ENCODE data around the gene ANLN.

Gene ANLN

DNA sequence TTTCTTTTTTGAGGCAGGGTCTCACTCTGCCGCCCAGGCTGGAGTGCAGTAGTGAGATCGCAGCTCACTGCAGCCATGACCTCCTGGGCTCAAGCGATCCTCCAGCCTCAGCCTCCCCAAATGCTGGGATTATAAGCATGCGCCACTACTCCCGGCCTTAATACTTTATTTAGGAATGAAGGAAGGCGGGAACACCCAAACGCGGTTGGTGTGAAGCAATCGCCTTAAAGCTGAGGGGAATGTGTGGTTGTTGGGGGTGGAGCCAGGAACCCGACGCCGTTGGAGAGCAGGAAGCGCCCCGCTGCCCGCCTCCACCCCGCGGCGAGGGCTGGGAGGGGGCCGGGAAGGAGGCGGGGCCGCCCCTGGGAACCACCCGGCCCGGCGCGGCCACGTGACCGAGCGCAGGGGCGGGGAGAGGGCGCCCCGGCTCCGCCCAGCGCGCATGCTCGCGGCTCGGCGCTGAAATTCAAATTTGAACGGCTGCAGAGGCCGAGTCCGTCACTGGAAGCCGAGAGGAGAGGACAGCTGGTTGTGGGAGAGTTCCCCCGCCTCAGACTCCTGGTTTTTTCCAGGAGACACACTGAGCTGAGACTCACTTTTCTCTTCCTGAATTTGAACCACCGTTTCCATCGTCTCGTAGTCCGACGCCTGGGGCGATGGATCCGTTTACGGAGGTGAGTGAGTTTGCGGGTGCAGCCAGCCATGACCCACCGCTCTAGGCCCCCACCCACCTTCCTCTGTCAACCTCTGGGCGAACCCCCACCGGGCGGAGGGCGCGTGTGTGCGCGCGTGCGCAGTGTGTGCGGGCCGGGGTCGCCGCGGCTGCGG is at the start of gene ANLN (continued):
- TF ChIP-seq, protein P1, sequence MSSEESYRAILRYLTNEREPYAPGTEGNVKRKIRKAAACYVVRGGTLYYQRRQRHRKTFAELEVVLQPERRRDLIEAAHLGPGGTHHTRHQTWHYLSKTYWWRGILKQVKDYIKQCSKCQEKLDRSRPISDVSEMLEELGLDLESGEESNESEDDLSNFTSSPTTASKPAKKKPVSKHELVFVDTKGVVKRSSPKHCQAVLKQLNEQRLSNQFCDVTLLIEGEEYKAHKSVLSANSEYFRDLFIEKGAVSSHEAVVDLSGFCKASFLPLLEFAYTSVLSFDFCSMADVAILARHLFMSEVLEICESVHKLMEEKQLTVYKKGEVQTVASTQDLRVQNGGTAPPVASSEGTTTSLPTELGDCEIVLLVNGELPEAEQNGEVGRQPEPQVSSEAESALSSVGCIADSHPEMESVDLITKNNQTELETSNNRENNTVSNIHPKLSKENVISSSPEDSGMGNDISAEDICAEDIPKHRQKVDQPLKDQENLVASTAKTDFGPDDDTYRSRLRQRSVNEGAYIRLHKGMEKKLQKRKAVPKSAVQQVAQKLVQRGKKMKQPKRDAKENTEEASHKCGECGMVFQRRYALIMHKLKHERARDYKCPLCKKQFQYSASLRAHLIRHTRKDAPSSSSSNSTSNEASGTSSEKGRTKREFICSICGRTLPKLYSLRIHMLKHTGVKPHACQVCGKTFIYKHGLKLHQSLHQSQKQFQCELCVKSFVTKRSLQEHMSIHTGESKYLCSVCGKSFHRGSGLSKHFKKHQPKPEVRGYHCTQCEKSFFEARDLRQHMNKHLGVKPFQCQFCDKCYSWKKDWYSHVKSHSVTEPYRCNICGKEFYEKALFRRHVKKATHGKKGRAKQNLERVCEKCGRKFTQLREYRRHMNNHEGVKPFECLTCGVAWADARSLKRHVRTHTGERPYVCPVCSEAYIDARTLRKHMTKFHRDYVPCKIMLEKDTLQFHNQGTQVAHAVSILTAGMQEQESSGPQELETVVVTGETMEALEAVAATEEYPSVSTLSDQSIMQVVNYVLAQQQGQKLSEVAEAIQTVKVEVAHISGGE (tag by site-specific recombination; conservative IDR thresholded peaks at IDR 0.05; ENCODE audit: low read depth), result no peak
- no peak for TF ChIP-seq ZNF600 (tag by site-specific recombination; IDR thresholded peaks at IDR 0.05)
- no peak for TF ChIP-seq ZNF146 (tag by site-specific recombination; IDR thresholded peaks at IDR 0.05)
- no peak for TF ChIP-seq ZNF211 (tag by site-specific recombination; IDR thresholded peaks at IDR 0.05; ENCODE audit: low read depth)
- peak; percentile 43; the same call in 1 of the 2 replicates for TF ChIP-seq ZNF629 (tag by site-specific recombination; IDR thresholded peaks at IDR 0.05)
- TF ChIP-seq ZNF76 (tag by site-specific recombination; IDR thresholded peaks at IDR 0.05; ENCODE audit: borderline replicate concordance, low read depth), result no peak
- no peak for TF ChIP-seq MZF1 (tag by site-specific recombination; IDR thresholded peaks at IDR 0.05; ENCODE audit: borderline replicate concordance)
- no peak for TF ChIP-seq ZNF223 (tag by site-specific recombination; IDR thresholded peaks at IDR 0.05)
- TF ChIP-seq ZNF521 (tag by site-specific recombination; IDR thresholded peaks at IDR 0.05), result no peak
- no peak for TF ChIP-seq ZNF555 (tag by site-specific recombination; conservative IDR thresholded peaks at IDR 0.05)
- TF ChIP-seq ZNF404 (tag by site-specific recombination; IDR thresholded peaks at IDR 0.05), result no peak
- TF ChIP-seq, protein P2, sequence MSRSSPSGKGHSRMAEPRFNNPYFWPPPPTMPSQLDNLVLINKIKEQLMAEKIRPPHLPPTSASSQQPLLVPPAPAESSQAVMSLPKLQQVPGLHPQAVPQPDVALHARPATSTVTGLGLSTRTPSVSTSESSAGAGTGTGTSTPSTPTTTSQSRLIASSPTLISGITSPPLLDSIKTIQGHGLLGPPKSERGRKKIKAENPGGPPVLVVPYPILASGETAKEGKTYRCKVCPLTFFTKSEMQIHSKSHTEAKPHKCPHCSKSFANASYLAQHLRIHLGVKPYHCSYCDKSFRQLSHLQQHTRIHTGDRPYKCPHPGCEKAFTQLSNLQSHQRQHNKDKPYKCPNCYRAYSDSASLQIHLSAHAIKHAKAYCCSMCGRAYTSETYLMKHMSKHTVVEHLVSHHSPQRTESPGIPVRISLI (tag by site-specific recombination; IDR thresholded peaks at IDR 0.05), result no peak
- TF ChIP-seq ZNF843 (tag by site-specific recombination; IDR thresholded peaks at IDR 0.05), result no peak; the same call in 1 of the 2 replicates
- no peak for TF ChIP-seq ZBTB17 (tag by site-specific recombination; IDR thresholded peaks at IDR 0.05)
- TF ChIP-seq ZNF561 (tag by site-specific recombination; IDR thresholded peaks at IDR 0.05; ENCODE audit: borderline replicate concordance), result no peak; the same call in 1 of the 2 replicates
- no peak for TF ChIP-seq OVOL3 (tag by site-specific recombination; IDR thresholded peaks at IDR 0.05)
- no peak for TF ChIP-seq ZNF354C (tag by site-specific recombination; IDR thresholded peaks at IDR 0.05; ENCODE audit: borderline replicate concordance, low read depth)
- TF ChIP-seq ZBTB48 (tag by site-specific recombination; IDR thresholded peaks at IDR 0.05), result no peak
- TF ChIP-seq, protein P3, sequence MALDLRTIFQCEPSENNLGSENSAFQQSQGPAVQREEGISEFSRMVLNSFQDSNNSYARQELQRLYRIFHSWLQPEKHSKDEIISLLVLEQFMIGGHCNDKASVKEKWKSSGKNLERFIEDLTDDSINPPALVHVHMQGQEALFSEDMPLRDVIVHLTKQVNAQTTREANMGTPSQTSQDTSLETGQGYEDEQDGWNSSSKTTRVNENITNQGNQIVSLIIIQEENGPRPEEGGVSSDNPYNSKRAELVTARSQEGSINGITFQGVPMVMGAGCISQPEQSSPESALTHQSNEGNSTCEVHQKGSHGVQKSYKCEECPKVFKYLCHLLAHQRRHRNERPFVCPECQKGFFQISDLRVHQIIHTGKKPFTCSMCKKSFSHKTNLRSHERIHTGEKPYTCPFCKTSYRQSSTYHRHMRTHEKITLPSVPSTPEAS (tag by site-specific recombination; IDR thresholded peaks at IDR 0.05), result peak; percentile 48; the same call in 1 of the 2 replicates
- no peak for TF ChIP-seq ZNF610 (tag by site-specific recombination; IDR thresholded peaks at IDR 0.05; ENCODE audit: borderline replicate concordance)
- TF ChIP-seq, protein P4, sequence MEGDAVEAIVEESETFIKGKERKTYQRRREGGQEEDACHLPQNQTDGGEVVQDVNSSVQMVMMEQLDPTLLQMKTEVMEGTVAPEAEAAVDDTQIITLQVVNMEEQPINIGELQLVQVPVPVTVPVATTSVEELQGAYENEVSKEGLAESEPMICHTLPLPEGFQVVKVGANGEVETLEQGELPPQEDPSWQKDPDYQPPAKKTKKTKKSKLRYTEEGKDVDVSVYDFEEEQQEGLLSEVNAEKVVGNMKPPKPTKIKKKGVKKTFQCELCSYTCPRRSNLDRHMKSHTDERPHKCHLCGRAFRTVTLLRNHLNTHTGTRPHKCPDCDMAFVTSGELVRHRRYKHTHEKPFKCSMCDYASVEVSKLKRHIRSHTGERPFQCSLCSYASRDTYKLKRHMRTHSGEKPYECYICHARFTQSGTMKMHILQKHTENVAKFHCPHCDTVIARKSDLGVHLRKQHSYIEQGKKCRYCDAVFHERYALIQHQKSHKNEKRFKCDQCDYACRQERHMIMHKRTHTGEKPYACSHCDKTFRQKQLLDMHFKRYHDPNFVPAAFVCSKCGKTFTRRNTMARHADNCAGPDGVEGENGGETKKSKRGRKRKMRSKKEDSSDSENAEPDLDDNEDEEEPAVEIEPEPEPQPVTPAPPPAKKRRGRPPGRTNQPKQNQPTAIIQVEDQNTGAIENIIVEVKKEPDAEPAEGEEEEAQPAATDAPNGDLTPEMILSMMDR (tag by site-specific recombination; IDR thresholded peaks at IDR 0.05), result no peak
- no peak for TF ChIP-seq ZNF658 (tag by site-specific recombination; IDR thresholded peaks at IDR 0.05)
- no peak for TF ChIP-seq ZNF426 (tag by site-specific recombination; IDR thresholded peaks at IDR 0.05)
- TF ChIP-seq ZNF133 (tag by site-specific recombination; IDR thresholded peaks at IDR 0.05), result no peak
- no peak for TF ChIP-seq ZNF768 (tag by site-specific recombination; IDR thresholded peaks at IDR 0.05)
- TF ChIP-seq ZNF707 (tag by site-specific recombination; IDR thresholded peaks at IDR 0.05), result no peak
- no peak for TF ChIP-seq ZFP69B (tag by site-specific recombination; IDR thresholded peaks at IDR 0.05)
- TF ChIP-seq ZFP37 (tag by site-specific recombination; IDR thresholded peaks at IDR 0.05), result peak; percentile 59
- TF ChIP-seq ZNF777 (tag by site-specific recombination; IDR thresholded peaks at IDR 0.05; ENCODE audit: borderline replicate concordance), result no peak
- TF ChIP-seq ZBTB8A (tag by site-specific recombination; IDR thresholded peaks at IDR 0.05), result peak; percentile 33; the same call in 1 of the 2 replicates
- TF ChIP-seq REPIN1 (tag by site-specific recombination; IDR thresholded peaks at IDR 0.05; ENCODE audit: low read depth), result no peak
- no peak for TF ChIP-seq ZNF791 (tag by site-specific recombination; IDR thresholded peaks at IDR 0.05)
- TF ChIP-seq ZNF776 (tag by site-specific recombination; IDR thresholded peaks at IDR 0.05; ENCODE audit: borderline replicate concordance), result no peak
- TF ChIP-seq GLIS1 (tag by site-specific recombination; IDR thresholded peaks at IDR 0.05), result peak; percentile 14; the same call in 1 of the 2 replicates
- no peak for TF ChIP-seq FEZF1 (tag by site-specific recombination; IDR thresholded peaks at IDR 0.05)

Measured in HEK293 (cell line).